Activated CD4-positive, alpha-beta T cell treated with anti-CD3 and anti-CD28 coated beads for 1 hour (primary cell): ENCODE results near the gene APOL3.
"Not testable (repeated sequence)": the region's sequence is repeated elsewhere in the genome, so short reads cannot be mapped to it uniquely, and the experiment has no call there.

ENCODE experiments used
- DNase-seq: peaks from one replicate; pipeline ENCODE4 v3.0.0-alpha.2; 2020

APOL3 gene

DNA sequence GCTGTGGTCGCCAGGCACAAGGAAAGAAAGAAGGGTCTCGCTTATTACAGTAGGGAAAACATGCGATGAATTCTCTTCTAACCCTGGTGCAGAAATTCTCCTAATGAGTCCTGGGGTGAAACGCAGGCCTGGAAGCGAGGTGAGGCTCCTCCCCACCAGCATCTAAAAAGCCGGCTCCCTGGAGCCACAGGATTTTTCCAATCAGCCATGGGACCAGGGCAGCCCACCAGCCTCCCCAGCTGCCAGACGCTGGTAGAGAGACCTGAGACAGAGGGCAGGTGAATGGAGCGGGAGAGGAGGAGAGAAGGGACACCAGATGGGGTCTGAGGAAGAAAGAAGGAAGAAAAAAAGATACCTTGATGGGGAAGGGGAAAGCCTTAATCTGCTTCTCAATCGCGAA lies 28.6 kb downstream of the APOL3 start:
- DNase-seq: no peak

DNA sequence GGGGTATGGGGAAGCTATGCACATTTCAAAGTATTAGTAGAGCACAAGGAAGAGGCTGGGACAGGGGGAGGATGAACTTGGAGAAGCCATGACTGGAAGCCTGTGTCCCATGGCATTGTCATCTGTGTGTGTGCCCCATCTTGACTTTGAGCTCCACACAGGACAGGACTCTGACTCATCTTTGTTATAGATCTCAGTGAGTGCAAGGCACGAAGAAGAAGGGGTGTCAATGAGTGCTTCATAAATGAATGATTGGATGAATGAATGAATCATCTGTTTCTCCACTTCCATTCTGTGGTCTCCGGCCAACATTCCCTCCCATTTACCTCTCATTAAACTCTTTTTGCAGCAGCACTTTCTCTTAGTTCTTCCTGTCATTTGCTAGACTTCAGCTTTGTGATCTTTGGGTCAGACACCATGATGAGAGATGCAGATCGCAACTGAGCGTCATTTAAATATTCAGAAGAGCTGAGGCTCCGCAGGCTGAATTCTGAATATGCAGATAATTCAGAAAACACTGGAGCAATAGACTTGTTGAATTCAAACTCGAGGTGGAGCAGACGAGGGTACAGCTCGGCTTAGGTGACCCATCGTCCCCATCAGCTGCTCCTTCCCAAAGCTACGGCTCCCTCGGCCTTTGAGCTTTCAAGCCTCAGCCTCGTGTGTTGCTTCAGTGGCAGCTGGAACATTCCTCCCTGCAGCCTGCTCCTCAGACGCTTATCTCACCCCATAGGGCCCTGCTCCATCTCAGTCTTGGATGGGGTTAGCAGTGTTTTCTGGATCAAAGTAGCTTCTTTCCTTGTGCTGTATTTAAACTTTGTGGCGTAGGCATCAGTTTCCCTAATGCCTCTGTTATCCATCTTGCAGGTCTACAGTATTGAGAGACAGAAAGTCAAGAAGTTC lies 30.8 kb downstream of the APOL3 start:
- DNase-seq: no peak

- no peak for DNase-seq
Measured at GRCh38 chr22:36129071-36129470, 31.5 kb downstream of the APOL3 start.

- DNase-seq: no peak
Measured at GRCh38 chr22:36125994-36126531, 34.5 kb downstream of the APOL3 start.

GRCh38 chr22:36125434-36125833 lies 35.1 kb downstream of the APOL3 start:
- DNase-seq: no peak

GRCh38 chr22:36124666-36125065 lies 35.9 kb downstream of the APOL3 start:
- no peak for DNase-seq

DNA sequence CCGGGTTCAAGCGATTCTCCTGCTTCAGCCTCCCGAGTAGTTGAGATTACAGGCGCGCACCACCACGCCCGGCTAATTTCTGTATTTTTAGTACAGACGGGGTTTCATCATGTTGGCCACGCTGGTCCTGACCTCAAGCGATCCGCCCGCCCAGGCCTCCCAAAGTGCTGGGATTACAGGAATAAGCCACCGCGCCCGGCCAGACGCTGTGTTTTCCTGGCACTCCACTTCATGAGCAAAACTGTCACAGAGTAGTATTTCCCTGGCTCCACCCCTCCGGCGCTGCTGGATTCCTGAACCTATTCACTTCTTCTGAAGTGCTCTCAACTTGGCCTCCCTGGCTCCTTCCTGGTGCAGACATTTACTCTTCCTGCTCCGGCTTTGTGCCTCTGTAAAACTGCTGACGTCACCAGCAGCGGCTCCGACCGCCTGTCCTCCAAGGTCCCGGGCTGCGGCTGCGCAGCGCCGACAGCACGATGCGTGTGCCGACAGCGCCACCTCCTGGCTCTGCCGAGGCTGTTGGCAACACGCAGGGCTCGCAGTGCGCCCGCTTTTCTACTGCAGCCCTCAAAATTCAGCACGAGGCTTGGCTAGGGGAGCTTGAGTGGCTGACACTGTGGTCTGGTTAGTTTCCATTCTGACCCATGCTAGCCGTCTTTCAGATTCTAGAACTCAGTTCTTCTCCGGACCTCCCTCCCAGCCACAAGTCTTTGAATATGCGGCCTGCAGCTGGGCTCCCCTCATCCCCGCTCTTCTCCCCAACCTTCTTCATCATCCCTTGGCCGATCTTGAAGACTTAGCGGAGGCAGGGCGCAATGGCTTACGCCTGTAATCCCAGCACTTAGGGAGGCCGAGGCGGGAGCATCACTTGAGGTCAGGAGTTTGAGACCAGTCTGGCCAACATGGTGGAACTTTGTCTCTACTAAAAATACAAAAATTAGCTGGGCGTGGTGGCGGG lies 36.6 kb downstream of the APOL3 start:
- peak; percentile 88 for DNase-seq

- DNase-seq: not testable (repeated sequence)
Measured at GRCh38 chr22:36120621-36121351, 39.8 kb downstream of the APOL3 start.

GRCh38 chr22:36117053-36117554 lies 43.5 kb downstream of the APOL3 start:
- DNase-seq: no peak

- no peak for DNase-seq
Measured at GRCh38 chr22:36116127-36116526, 44.4 kb downstream of the APOL3 start.

GRCh38 chr22:36113121-36113520 lies 47.4 kb downstream of the APOL3 start:
- no peak for DNase-seq

DNA sequence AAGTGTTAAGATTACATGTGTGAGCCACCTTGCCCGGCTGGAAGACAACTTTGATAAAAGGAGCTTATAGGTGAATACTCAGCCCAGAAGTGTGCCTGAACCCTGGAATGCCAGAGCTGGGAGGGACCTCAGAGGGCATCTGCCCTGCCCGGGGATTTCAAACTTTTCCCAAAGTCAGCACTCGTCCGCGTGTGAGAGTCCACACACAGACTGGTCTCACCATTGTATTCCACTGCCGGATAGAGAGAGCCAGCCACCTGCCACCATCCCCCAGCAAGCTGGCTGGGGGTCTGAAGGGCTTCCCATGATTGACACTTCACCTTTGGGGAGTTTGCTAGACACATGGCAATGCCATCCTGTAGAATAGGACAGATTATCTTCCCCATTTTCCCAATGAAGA lies 49.2 kb downstream of the APOL3 start:
- no peak for DNase-seq

GRCh38 chr22:36110306-36110881 lies 50.2 kb downstream of the APOL3 start:
- no peak for DNase-seq

DNA sequence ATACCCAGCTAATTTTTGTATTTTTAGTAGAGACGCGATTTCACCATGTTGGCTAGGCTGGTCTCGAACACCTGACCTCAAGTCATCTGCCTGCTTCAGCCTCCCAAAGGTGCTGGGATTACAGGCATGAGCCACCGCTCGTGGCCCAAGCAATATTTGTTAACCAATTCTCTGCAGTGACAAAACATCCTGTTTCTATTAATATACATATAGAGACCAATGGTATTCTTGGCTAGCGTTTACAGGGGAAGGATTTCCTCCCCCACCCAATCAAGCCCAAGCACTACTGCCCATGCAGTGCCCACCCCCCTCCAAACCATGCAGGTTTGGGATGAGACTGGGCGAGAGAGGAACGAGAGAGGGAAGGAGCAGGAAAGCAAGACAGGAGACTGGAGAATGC lies 53.1 kb downstream of the APOL3 start:
- DNase-seq: no peak

DNA sequence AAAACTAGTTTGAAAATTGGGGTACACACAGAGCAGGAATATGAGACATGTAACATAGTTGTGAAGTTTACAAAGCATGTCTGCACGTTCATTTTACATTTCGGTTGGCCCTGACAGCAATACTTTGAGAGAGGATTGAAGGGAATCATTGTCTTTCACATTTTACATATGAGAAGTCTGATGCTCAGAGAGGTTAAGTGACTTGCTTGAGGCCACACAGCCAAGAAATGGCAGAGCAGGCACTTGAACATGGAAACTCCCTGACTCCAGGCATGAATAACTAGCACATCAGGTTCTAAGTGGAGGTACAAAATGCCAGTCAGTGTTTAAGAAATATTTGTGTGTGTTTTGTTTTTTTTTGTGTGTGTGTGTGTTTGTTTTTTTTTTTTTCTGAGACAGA lies 53.6 kb downstream of the APOL3 start:
- no peak for DNase-seq

DNA sequence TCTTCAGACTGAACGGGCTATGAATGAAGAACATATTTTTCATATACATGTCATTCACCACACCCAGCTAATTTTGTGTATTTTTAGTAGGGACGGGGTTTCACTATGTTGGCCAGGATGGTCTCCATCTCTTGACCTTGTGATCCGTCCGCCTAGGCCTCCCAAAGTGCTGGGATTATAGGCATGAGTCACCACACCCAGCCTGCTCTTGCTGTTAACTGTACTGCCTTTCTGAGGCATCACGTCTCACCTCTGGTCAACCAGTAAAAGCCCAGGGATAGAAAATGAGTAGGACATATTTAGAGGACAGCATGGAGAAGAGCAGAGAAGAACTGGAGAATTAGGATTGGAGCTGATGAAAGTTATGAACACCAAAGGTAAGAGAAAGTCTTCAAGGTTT lies 55.6 kb downstream of the APOL3 start:
- no peak for DNase-seq

GRCh38 chr22:36104435-36104834 lies 56.1 kb downstream of the APOL3 start:
- DNase-seq: no peak

- DNase-seq: no peak
Measured at GRCh38 chr22:36103891-36104290, 56.7 kb downstream of the APOL3 start.

DNA sequence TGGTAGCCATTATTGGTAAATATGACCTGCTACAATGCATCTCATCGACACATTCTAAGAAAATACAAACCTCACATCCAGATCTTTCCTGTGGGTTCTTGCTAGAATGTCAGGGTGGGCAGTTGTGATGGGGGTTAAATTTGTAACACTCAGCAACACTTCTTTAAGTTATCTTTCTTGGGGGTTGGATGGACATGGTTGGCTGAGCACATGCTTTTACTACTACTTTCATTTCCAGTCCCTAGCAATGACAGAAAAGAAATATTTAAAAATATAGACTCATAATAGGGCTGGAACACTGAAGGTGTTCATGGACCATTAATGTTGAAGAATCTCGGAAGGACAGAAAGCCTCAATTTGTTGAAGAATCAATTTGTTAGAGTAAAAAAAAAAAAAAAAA lies 57.6 kb downstream of the APOL3 start:
- DNase-seq: no peak

GRCh38 chr22:36101756-36102155 lies 58.8 kb downstream of the APOL3 start:
- no peak for DNase-seq

DNA sequence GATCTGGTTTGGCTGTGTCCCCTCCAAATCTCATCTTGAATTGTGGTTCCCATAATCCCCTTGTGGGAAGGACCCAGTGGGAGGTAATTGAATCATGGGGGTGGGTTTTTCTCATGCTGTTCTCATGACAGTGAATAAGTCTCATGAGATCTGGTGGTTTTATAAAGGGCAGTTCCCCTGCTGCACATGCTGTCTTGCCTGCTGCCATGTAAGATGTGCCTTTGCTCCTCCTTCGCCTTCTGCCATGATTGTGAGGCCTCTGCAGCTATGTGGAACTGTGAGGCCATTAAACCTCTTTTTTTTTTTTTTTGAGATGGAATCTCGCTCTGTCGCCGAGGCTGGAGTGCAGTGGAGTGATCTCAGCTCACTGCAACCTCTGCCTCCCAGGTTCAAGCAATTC lies 59.6 kb downstream of the APOL3 start:
- not testable (repeated sequence) for DNase-seq
